HEK293T (cell line): ENCODE data around the gene CCNY.

Experiments used
- CTCF ChIA-PET: fragments of 350-600 bp; formaldehyde crosslinking; extraction: SDS; loops from one replicate; lab custom pipeline; 2021; ENCODE audit warnings: antibody characterized with exemption, inconsistent platforms; lab: Yijun Ruan, JAX
- POLR2A ChIA-PET: fragments of 350-600 bp; formaldehyde crosslinking; extraction: SDS; loops from one replicate; lab custom pipeline; 2020; ENCODE audit warnings: antibody characterized with exemption, inconsistent platforms; lab: Yijun Ruan, JAX
- DNase-seq: peaks from one replicate; pipeline ENCODE4 v3.0.0; 2012; ENCODE audit warnings: mixed read lengths; ENCODE audit errors: extremely low spot score
- ARNT ChIP-seq: fragments of 450-650 bp; IDR thresholded peaks from 2 replicates; pipeline ENCODE4 v1.6.1; 2017; ENCODE audit warnings: mild to moderate bottlenecking
- BHLHE40 ChIP-seq: fragments of 450-650 bp; IDR thresholded peaks from 2 replicates; pipeline ENCODE4 v1.6.1; 2016; ENCODE audit warnings: mild to moderate bottlenecking, moderate library complexity, borderline replicate concordance
- CTBP1 ChIP-seq: fragments of 450-650 bp; IDR thresholded peaks from 2 replicates; pipeline ENCODE4 v1.6.1; 2016; ENCODE audit warnings: borderline replicate concordance
- ELF4 ChIP-seq: fragments of 450-650 bp; IDR thresholded peaks from 2 replicates; pipeline ENCODE4 v1.6.1; 2017; ENCODE audit warnings: antibody characterized with exemption
- FOXA1 ChIP-seq: fragments of 450-650 bp; IDR thresholded peaks from 2 replicates; pipeline ENCODE4 v1.6.1; 2016; ENCODE audit warnings: mild to moderate bottlenecking
- FOXK2 ChIP-seq: fragments of 450-650 bp; IDR thresholded peaks from 2 replicates; pipeline ENCODE4 v1.6.1; 2016; ENCODE audit warnings: mild to moderate bottlenecking
- FOXM1 ChIP-seq: fragments of 450-650 bp; IDR thresholded peaks from 2 replicates; pipeline ENCODE4 v1.6.1; 2017; ENCODE audit warnings: mild to moderate bottlenecking, borderline replicate concordance
- HDGF ChIP-seq: fragments of 450-650 bp; IDR thresholded peaks from 2 replicates; pipeline ENCODE4 v1.6.1; 2017; ENCODE audit warnings: antibody characterized with exemption, borderline replicate concordance
- L3MBTL2 ChIP-seq: fragments of 450-650 bp; conservative IDR thresholded peaks from 2 replicates; pipeline ENCODE4 v1.6.1; 2016; ENCODE audit warnings: mild to moderate bottlenecking
- LEF1 ChIP-seq: fragments of 450-650 bp; IDR thresholded peaks from 2 replicates; pipeline ENCODE4 v1.6.1; 2017; ENCODE audit warnings: mild to moderate bottlenecking, borderline replicate concordance
- NFRKB ChIP-seq: fragments of 450-650 bp; IDR thresholded peaks from 2 replicates; pipeline ENCODE4 v1.6.1; 2016; ENCODE audit warnings: mild to moderate bottlenecking, moderate library complexity
- SP1 ChIP-seq: fragments of 450-650 bp; IDR thresholded peaks from 2 replicates; pipeline ENCODE4 v1.6.1; 2017
- SUZ12 ChIP-seq: fragments of 450-650 bp; IDR thresholded peaks from 2 replicates; pipeline ENCODE4 v1.6.1; 2016; ENCODE audit warnings: mild to moderate bottlenecking
- TARDBP ChIP-seq: fragments of 450-650 bp; IDR thresholded peaks from 2 replicates; pipeline ENCODE4 v1.6.1; 2016
- ZNF384 ChIP-seq: fragments of 450-650 bp; IDR thresholded peaks from 2 replicates; pipeline ENCODE4 v1.6.1; 2016
- TF ChIP-seq, protein P1 (sequence below): fragments of 450-650 bp; IDR thresholded peaks from 2 replicates; pipeline ENCODE4 v1.6.1; 2016

CCNY gene

DNA sequence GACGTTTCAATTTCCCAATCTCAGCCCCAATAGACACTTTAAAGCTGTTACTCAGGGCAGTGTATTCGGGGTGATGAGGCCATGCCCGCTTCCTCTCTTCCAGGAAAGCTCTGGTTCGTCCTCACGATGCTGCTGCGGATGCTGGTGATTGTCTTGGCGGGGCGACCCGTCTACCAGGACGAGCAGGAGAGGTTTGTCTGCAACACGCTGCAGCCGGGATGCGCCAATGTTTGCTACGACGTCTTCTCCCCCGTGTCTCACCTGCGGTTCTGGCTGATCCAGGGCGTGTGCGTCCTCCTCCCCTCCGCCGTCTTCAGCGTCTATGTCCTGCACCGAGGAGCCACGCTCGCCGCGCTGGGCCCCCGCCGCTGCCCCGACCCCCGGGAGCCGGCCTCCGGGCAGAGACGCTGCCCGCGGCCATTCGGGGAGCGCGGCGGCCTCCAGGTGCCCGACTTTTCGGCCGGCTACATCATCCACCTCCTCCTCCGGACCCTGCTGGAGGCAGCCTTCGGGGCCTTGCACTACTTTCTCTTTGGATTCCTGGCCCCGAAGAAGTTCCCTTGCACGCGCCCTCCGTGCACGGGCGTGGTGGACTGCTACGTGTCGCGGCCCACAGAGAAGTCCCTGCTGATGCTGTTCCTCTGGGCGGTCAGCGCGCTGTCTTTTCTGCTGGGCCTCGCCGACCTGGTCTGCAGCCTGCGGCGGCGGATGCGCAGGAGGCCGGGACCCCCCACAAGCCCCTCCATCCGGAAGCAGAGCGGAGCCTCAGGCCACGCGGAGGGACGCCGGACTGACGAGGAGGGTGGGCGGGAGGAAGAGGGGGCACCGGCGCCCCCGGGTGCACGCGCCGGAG lies 271.4 kb downstream of the CCNY start:
- no peak for TF ChIP-seq L3MBTL2
- no peak for TF ChIP-seq HDGF
- no peak for TF ChIP-seq ZNF384
- TF ChIP-seq NFRKB: no peak
- TF ChIP-seq CTBP1: no peak
- no peak for TF ChIP-seq FOXK2
- TF ChIP-seq ARNT: no peak
- TF ChIP-seq, protein P1, sequence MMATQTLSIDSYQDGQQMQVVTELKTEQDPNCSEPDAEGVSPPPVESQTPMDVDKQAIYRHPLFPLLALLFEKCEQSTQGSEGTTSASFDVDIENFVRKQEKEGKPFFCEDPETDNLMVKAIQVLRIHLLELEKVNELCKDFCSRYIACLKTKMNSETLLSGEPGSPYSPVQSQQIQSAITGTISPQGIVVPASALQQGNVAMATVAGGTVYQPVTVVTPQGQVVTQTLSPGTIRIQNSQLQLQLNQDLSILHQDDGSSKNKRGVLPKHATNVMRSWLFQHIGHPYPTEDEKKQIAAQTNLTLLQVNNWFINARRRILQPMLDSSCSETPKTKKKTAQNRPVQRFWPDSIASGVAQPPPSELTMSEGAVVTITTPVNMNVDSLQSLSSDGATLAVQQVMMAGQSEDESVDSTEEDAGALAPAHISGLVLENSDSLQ: no peak
- ChIA-PET CTCF (interaction anchor here (0.6 kb wide), 1 partner anchor 1273 kb away, joined by 3 read pairs; no protein-coding TSS in a partner anchor), POLR2A (no interaction called here)
- DNase-seq: no peak

DNA sequence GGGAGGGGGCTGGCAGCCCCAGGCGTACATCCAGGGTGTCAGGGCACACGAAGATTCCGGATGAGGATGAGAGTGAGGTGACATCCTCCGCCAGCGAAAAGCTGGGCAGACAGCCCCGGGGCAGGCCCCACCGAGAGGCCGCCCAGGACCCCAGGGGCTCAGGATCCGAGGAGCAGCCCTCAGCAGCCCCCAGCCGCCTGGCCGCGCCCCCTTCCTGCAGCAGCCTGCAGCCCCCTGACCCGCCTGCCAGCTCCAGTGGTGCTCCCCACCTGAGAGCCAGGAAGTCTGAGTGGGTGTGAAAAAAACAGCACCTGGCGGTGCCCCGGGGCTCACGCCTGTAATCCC lies 272.0 kb downstream of the CCNY start:
- DNase-seq: no peak
- ChIA-PET CTCF (no interaction called here), POLR2A (no interaction called here)
- TF ChIP-seq FOXK2: no peak
- TF ChIP-seq BHLHE40: no peak
- no peak for TF ChIP-seq L3MBTL2
- TF ChIP-seq FOXM1: no peak
- TF ChIP-seq LEF1: no peak
- TF ChIP-seq SUZ12: no peak
- no peak for TF ChIP-seq ARNT
- TF ChIP-seq ZNF384: no peak
- TF ChIP-seq FOXA1: no peak
- TF ChIP-seq CTBP1: no peak
- TF ChIP-seq NFRKB: no peak
- TF ChIP-seq HDGF: no peak
- TF ChIP-seq, protein P1: no peak
- no peak for TF ChIP-seq ELF4
- TF ChIP-seq SP1: no peak
- TF ChIP-seq TARDBP: no peak

DNA sequence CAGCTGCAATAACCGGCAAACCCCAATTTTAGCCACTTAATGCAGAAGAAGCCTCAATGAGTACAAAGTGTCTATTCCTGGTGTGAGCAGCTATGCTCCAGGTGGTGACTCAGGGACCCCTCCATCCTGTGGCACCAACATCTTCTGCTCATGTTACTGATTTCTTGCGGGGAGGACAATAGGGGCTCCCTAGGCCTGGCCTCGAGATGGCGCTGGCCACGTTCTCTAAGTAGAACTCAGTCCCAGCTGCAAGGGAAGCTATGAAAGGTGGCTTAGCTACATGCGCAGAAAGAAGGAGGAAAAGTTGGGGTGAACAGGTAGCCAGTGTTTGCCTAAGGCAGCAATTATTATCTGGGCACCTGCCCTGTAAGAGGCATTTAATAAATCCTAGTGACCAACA lies 275.4 kb downstream of the CCNY start:
- no peak for DNase-seq
- TF ChIP-seq LEF1 (no peak), FOXM1 (no peak), ZNF384 (no peak), ELF4 (no peak), SUZ12 (no peak), L3MBTL2 (no peak), CTBP1 (no peak), HDGF (no peak), NFRKB (no peak), TARDBP (no peak), BHLHE40 (no peak), ARNT (no peak), SP1 (no peak), FOXA1 (no peak), FOXK2 (no peak)
- TF ChIP-seq, protein P1: no peak
- POLR2A ChIA-PET: interaction anchor here (1.4 kb wide), 1 partner anchor 26 kb away, joined by 4 read pairs; no protein-coding TSS in a partner anchor
- CTCF ChIA-PET: interaction anchor here (1.1 to 3.2 kb wide), 3 partner anchors 11 to 1269 kb away, joined by 3 to 22 read pairs (median 4); no protein-coding TSS in a partner anchor

DNA sequence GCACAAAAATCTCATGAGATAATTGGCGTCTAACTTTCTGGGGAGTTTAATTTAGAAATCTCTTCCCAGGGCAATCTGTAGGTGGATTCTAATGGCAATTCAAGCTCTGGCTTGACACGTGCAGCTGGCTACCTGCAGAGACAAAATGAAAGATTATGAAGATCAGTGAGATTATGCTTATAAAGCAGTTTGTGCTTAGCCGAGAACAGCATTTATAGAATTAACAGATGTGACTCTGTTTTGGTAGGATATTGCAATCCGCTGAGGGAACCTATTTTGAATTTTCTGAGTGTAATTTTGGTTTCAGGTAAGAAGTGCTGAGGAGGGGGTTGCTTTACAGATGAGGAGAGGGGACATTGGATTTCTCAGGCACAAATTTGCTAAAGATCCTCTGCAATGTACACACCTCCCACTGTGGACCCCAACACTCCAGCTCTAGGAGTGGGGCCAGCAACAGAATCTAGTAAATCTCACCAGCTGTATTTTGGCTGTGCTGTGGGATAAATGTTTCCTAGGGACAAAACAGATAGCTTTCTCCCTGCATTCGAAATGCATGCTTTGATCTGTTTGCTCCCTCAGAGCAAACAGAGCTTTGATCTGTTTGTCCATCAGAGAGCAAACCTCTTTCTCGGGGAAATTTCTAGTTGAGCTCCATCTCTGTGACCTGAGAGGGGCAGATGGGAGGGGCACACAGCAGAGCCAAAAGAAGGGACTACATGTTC lies 276.2 kb downstream of the CCNY start:
- CTCF ChIA-PET: interaction anchor here (0.6 to 3.2 kb wide), 8 partner anchors 11 to 1269 kb away, joined by 3 to 22 read pairs (median 4); no protein-coding TSS in a partner anchor
- POLR2A ChIA-PET: interaction anchor here (1.4 kb wide), 1 partner anchor 25 kb away, joined by 4 read pairs; no protein-coding TSS in a partner anchor
- DNase-seq: no peak
- TF ChIP-seq FOXA1 (no peak), FOXM1 (no peak), NFRKB (no peak), ZNF384 (no peak), FOXK2 (no peak), ARNT (no peak), CTBP1 (no peak), SUZ12 (no peak), HDGF (no peak), L3MBTL2 (no peak), ELF4 (no peak), BHLHE40 (no peak), LEF1 (no peak), TARDBP (no peak), SP1 (no peak)

DNA sequence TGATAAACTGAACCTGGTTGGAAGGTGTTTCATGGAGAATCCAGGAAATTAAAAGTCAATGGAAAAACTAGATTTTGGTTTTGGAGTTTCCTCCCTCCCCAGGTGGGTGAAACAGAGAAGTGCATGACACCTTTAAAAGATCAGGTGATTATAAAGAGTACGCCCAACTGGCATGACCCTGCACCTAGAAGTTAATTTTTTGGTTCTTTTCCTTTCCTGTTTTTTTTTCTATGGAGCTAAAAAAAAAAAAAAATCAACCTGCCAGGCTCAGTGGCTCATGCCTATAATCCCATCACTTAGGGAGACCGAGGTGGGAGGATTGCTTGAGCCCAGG lies 276.8 kb downstream of the CCNY start:
- CTCF ChIA-PET: interaction anchor here (0.6 to 3.2 kb wide), 6 partner anchors 24 to 1267 kb away, joined by 3 to 22 read pairs (median 6); no protein-coding TSS in a partner anchor
- POLR2A ChIA-PET: interaction anchor here (1.4 kb wide), 1 partner anchor 25 kb away, joined by 4 read pairs; no protein-coding TSS in a partner anchor
- TF ChIP-seq SP1: no peak
- TF ChIP-seq BHLHE40: no peak
- TF ChIP-seq ARNT: no peak
- TF ChIP-seq, protein P1: no peak
- TF ChIP-seq HDGF: no peak
- no peak for TF ChIP-seq L3MBTL2
- TF ChIP-seq ZNF384: no peak

More for the DNA sequence above, 276.8 kb downstream of the CCNY start:
- no peak for DNase-seq
